ENCODE measurements around the gene IFT43. TPM values are rescaled to one million over a fixed set of nuclear protein-coding genes. Genes with fewer than 3 reads are reported as not detected.
A peak's percentile ranks its signal among the peaks of the same experiment; 100 is the strongest.

The IFT43 gene
- total RNA-seq, 2 donors from 2014 or later: 46.3 to 49.6 TPM

GRCh38 chr14:75967866-75968265, 17.7 kb upstream of the IFT43 start:
- H3K36me3 Mint-ChIP-seq (ENCODE audit: low read depth): peaks cover 6% of the 10 kb centered on the region
- no peak overlapping the region for H3K4me3 Mint-ChIP-seq
- H3K27ac Mint-ChIP-seq: no peak overlapping the region
- WGBS, 2 experiments (ENCODE audit: insufficient coverage in 1 of 2, insufficient read length in 1 of 2): 94 to 100% methylated on average over 2 to 3 of the region's 3 CpGs
- TF ChIP-seq CTCF (conservative IDR thresholded peaks at IDR 0.05): no peak
- peak; percentile 20 for DNase-seq
- H3K4me3 ChIP-seq (ENCODE audit: low read length): no peak overlapping the region
- H3K9me3 ChIP-seq (ENCODE audit: control insufficient read depth, low read length): no peaks in the 10 kb centered on the region
- no peaks in the 10 kb centered on the region for H3K36me3 ChIP-seq (ENCODE audit: control insufficient read depth, insufficient read depth, low read length)
- no peak overlapping the region for H3K27ac ChIP-seq (ENCODE audit: low read depth, low read length)
- peaks cover 26% of the 10 kb centered on the region for H3K4me1 Mint-ChIP-seq
- no peaks in the 10 kb centered on the region for H3K9me3 Mint-ChIP-seq
- peaks cover 2% of the 10 kb centered on the region for H3K27me3 Mint-ChIP-seq (ENCODE audit: insufficient read depth)
- H3K9ac ChIP-seq (ENCODE audit: extremely low read depth, low read length, poor library complexity, severe bottlenecking): no peak overlapping the region
- peaks cover 15% of the 10 kb centered on the region for H3K27me3 ChIP-seq (ENCODE audit: control insufficient read depth, insufficient read depth, low read length, poor library complexity, severe bottlenecking)
- peaks cover 10% of the 10 kb centered on the region for H3K4me1 ChIP-seq (ENCODE audit: control insufficient read depth, insufficient read depth, low read length)

- Mint-ChIP-seq H3K36me3 (ENCODE audit: low read depth) (peaks cover 6% of the 10 kb centered on the region), H3K4me3 (no peak overlapping the region), H3K9me3 (no peaks in the 10 kb centered on the region), H3K27me3 (ENCODE audit: insufficient read depth) (peaks cover 2% of the 10 kb centered on the region), H3K4me1 (peaks cover 32% of the 10 kb centered on the region), H3K27ac (no peak overlapping the region)
- TF ChIP-seq CTCF (conservative IDR thresholded peaks at IDR 0.05): no peak
- Histone ChIP-seq H3K27ac (ENCODE audit: low read depth, low read length) (no peak overlapping the region), H3K4me3 (ENCODE audit: low read length) (no peak overlapping the region), H3K27me3 (ENCODE audit: control insufficient read depth, insufficient read depth, low read length, poor library complexity, severe bottlenecking) (peaks cover 15% of the 10 kb centered on the region), H3K9ac (ENCODE audit: extremely low read depth, low read length, poor library complexity, severe bottlenecking) (no peak overlapping the region), H3K36me3 (ENCODE audit: control insufficient read depth, insufficient read depth, low read length) (no peaks in the 10 kb centered on the region), H3K9me3 (ENCODE audit: control insufficient read depth, low read length) (no peaks in the 10 kb centered on the region), H3K4me1 (ENCODE audit: control insufficient read depth, insufficient read depth, low read length) (peaks cover 10% of the 10 kb centered on the region)
- DNase-seq: no peak
- whole genome bisulfite sequencing, 2 experiments (ENCODE audit: insufficient coverage in 1 of 2, insufficient read length in 1 of 2): 86% methylated on average over 4 of the region's 4 CpGs; no CpG with 5 or more reads in 1 of the 2 experiments
Measured at GRCh38 chr14:75968456-75968855, 17.1 kb upstream of the IFT43 start.

- no peaks in the 10 kb centered on the region for H3K9me3 ChIP-seq (ENCODE audit: control insufficient read depth, low read length)
- no peaks in the 10 kb centered on the region for H3K36me3 ChIP-seq (ENCODE audit: control insufficient read depth, insufficient read depth, low read length)
- no peak overlapping the region for H3K27ac ChIP-seq (ENCODE audit: low read depth, low read length)
- no peaks in the 10 kb centered on the region for H3K9me3 Mint-ChIP-seq
- 80 to 91% methylated on average over 4 of the region's 4 CpGs for WGBS, 2 experiments (ENCODE audit: insufficient coverage in 1 of 2, insufficient read length in 1 of 2)
- no peak overlapping the region for H3K9ac ChIP-seq (ENCODE audit: extremely low read depth, low read length, poor library complexity, severe bottlenecking)
- peaks cover 10% of the 10 kb centered on the region for H3K4me1 ChIP-seq (ENCODE audit: control insufficient read depth, insufficient read depth, low read length)
- TF ChIP-seq CTCF (conservative IDR thresholded peaks at IDR 0.05): no peak
- H3K4me3 ChIP-seq (ENCODE audit: low read length): no peak overlapping the region
- H3K27me3 ChIP-seq (ENCODE audit: control insufficient read depth, insufficient read depth, low read length, poor library complexity, severe bottlenecking): peaks cover 15% of the 10 kb centered on the region
- peaks cover 6% of the 10 kb centered on the region for H3K36me3 Mint-ChIP-seq (ENCODE audit: low read depth)
- no peak overlapping the region for H3K27ac Mint-ChIP-seq
- peaks cover 2% of the 10 kb centered on the region for H3K27me3 Mint-ChIP-seq (ENCODE audit: insufficient read depth)
- H3K4me3 Mint-ChIP-seq: no peak overlapping the region
- no peak for DNase-seq
- peaks cover 37% of the 10 kb centered on the region for H3K4me1 Mint-ChIP-seq
Measured at GRCh38 chr14:75969126-75969525, 16.4 kb upstream of the IFT43 start.
